Upper lobe of left lung (tissue), 4 donors: ENCODE results near the gene EML5.

ENCODE experiments used
- POLR2A ChIP-seq, 4 donors: fragments of 450-650 bp; IDR thresholded peaks; one replicate each; pipeline ENCODE4 v1.5.1; 2016 to 2017; ENCODE audit warnings: antibody characterized with exemption in 4 of 4, mild to moderate bottlenecking in 2 of 4
- TF ChIP-seq, protein P1 (sequence below), 6 experiments: fragments of 450-650 bp in 4 of 6; fragments of 200-600 bp in 2 of 6; sonication (generic) in 2 of 6; IDR thresholded peaks; one replicate each; pipeline ENCODE4 v1.5.1; 2016 to 2019; ENCODE audit warnings: antibody characterized with exemption in 6 of 6

DNA sequence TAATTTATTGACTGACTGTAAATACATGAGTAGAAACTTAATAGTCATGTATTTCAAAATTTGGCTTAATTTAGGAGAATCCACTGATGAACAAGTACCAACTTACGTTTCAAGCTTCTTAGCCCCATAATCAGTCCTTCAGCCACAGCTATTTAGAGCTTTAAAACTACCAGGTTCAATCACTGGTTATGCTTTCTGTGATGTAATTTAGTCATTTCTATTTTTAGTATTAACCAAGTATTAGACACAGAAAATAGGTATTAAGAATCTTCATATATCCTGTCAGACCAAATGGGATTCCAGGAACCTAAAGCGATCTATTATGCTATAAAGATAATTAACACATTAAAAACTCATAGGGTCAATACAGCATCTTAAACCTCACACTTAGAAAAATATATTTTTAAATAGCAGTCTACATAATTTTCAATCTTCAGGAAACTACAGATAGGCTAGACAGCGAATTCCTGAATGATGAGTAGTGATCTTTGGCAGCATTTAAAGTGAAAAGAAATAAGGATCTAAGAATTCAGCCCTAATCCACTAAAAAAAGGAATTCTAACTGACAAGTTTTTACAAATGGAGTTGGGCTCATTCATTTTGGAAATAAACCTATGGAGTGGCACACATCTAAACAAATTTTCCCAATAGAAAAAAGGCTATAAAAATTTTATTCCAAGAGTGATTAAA is 178.4 kb downstream of the EML5 start:
- TF ChIP-seq, protein P1, sequence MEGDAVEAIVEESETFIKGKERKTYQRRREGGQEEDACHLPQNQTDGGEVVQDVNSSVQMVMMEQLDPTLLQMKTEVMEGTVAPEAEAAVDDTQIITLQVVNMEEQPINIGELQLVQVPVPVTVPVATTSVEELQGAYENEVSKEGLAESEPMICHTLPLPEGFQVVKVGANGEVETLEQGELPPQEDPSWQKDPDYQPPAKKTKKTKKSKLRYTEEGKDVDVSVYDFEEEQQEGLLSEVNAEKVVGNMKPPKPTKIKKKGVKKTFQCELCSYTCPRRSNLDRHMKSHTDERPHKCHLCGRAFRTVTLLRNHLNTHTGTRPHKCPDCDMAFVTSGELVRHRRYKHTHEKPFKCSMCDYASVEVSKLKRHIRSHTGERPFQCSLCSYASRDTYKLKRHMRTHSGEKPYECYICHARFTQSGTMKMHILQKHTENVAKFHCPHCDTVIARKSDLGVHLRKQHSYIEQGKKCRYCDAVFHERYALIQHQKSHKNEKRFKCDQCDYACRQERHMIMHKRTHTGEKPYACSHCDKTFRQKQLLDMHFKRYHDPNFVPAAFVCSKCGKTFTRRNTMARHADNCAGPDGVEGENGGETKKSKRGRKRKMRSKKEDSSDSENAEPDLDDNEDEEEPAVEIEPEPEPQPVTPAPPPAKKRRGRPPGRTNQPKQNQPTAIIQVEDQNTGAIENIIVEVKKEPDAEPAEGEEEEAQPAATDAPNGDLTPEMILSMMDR (IDR thresholded peaks at IDR 0.05) = no peak
- no peak for TF ChIP-seq POLR2A (IDR thresholded peaks at IDR 0.05)
